ENCODE data around the gene ENTREP1.

The ENTREP1 gene

GRCh38 chr9:69342769-69343168 is 17.8 kb downstream of the ENTREP1 start (continued):
- TF ChIP-seq ESRRG (CRISPR knock-in tag; IDR thresholded peaks at IDR 0.05) = no peak

DNA sequence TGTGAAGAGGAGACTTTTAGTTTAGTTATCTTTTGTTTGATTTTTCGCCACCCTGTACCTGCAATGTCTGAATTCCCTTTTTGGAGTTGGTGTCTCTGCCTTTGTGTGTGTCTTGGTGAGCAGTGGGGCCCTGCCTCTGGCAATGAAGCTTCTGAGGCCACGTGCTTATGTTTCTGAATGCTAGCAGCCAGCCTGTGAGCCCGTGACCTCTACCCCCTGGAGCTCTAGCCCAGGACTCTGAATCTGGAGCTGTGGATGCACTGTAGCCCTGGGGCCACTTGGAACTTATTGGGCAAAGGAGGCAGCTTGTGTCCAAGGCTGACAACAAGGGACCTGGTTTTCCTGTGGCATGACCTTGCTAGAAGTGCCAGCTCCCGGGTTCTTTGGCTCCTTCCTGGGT is 19.4 kb downstream of the ENTREP1 start:
- ATAC-seq = no peak
- no peak for TF ChIP-seq CSDC2 (CRISPR knock-in tag; IDR thresholded peaks at IDR 0.05)
- no peak for TF ChIP-seq SNAI2 (CRISPR knock-in tag; IDR thresholded peaks at IDR 0.05)
- no peak for TF ChIP-seq ARNTL (CRISPR knock-in tag; IDR thresholded peaks at IDR 0.05; ENCODE audit: borderline replicate concordance, low read depth)
- no peak for TF ChIP-seq ZNF8 (CRISPR knock-in tag; IDR thresholded peaks at IDR 0.05)
- TF ChIP-seq POU6F1 (CRISPR knock-in tag; IDR thresholded peaks at IDR 0.05; ENCODE audit: borderline replicate concordance, low read depth) = no peak
- TF ChIP-seq, protein P1, sequence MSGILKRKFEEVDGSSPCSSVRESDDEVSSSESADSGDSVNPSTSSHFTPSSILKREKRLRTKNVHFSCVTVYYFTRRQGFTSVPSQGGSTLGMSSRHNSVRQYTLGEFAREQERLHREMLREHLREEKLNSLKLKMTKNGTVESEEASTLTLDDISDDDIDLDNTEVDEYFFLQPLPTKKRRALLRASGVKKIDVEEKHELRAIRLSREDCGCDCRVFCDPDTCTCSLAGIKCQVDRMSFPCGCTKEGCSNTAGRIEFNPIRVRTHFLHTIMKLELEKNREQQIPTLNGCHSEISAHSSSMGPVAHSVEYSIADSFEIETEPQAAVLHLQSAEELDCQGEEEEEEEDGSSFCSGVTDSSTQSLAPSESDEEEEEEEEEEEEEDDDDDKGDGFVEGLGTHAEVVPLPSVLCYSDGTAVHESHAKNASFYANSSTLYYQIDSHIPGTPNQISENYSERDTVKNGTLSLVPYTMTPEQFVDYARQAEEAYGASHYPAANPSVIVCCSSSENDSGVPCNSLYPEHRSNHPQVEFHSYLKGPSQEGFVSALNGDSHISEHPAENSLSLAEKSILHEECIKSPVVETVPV (CRISPR knock-in tag; IDR thresholded peaks at IDR 0.05) = no peak
- no peak for TF ChIP-seq ZFP3 (CRISPR knock-in tag; IDR thresholded peaks at IDR 0.05)
- no peak for TF ChIP-seq TCF4 (CRISPR knock-in tag; IDR thresholded peaks at IDR 0.05; ENCODE audit: borderline replicate concordance)
- TF ChIP-seq GLIS3 (CRISPR knock-in tag; IDR thresholded peaks at IDR 0.05) = no peak
- TF ChIP-seq, protein P2, sequence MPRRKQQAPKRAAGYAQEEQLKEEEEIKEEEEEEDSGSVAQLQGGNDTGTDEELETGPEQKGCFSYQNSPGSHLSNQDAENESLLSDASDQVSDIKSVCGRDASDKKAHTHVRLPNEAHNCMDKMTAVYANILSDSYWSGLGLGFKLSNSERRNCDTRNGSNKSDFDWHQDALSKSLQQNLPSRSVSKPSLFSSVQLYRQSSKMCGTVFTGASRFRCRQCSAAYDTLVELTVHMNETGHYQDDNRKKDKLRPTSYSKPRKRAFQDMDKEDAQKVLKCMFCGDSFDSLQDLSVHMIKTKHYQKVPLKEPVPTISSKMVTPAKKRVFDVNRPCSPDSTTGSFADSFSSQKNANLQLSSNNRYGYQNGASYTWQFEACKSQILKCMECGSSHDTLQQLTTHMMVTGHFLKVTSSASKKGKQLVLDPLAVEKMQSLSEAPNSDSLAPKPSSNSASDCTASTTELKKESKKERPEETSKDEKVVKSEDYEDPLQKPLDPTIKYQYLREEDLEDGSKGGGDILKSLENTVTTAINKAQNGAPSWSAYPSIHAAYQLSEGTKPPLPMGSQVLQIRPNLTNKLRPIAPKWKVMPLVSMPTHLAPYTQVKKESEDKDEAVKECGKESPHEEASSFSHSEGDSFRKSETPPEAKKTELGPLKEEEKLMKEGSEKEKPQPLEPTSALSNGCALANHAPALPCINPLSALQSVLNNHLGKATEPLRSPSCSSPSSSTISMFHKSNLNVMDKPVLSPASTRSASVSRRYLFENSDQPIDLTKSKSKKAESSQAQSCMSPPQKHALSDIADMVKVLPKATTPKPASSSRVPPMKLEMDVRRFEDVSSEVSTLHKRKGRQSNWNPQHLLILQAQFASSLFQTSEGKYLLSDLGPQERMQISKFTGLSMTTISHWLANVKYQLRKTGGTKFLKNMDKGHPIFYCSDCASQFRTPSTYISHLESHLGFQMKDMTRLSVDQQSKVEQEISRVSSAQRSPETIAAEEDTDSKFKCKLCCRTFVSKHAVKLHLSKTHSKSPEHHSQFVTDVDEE (CRISPR knock-in tag; IDR thresholded peaks at IDR 0.05) = no peak
- no peak for TF ChIP-seq RARB (CRISPR knock-in tag; IDR thresholded peaks at IDR 0.05)
- TF ChIP-seq ISL1 (CRISPR knock-in tag; IDR thresholded peaks at IDR 0.05) = no peak
- no peak for TF ChIP-seq ZNF70 (CRISPR knock-in tag; IDR thresholded peaks at IDR 0.05)

- TF ChIP-seq ISL1 (CRISPR knock-in tag; IDR thresholded peaks at IDR 0.05) (no peak), ZNF70 (CRISPR knock-in tag; IDR thresholded peaks at IDR 0.05) (no peak), TCF4 (CRISPR knock-in tag; IDR thresholded peaks at IDR 0.05; ENCODE audit: borderline replicate concordance) (no peak), ZNF565 (CRISPR knock-in tag; conservative IDR thresholded peaks at IDR 0.05; ENCODE audit: low read depth) (no peak), ARNTL (CRISPR knock-in tag; IDR thresholded peaks at IDR 0.05; ENCODE audit: borderline replicate concordance, low read depth) (no peak), CSDC2 (CRISPR knock-in tag; IDR thresholded peaks at IDR 0.05) (no peak), PPARA (CRISPR knock-in tag; IDR thresholded peaks at IDR 0.05; ENCODE audit: borderline replicate concordance) (no peak), SNAI2 (CRISPR knock-in tag; IDR thresholded peaks at IDR 0.05) (no peak), POU6F1 (CRISPR knock-in tag; IDR thresholded peaks at IDR 0.05; ENCODE audit: borderline replicate concordance, low read depth) (no peak), ZNF8 (CRISPR knock-in tag; IDR thresholded peaks at IDR 0.05) (no peak), BACH2 (CRISPR knock-in tag; IDR thresholded peaks at IDR 0.05; ENCODE audit: borderline replicate concordance) (no peak), TOX (CRISPR knock-in tag; IDR thresholded peaks at IDR 0.05; ENCODE audit: borderline replicate concordance) (no peak)
- TF ChIP-seq, protein P1 (CRISPR knock-in tag; IDR thresholded peaks at IDR 0.05) = no peak
- ATAC-seq = no peak
These were observed 21.8 kb downstream of the ENTREP1 start for GRCh38 chr9:69346596-69347390.
